ENCODE measurements around the gene XKR7.
A peak's percentile ranks its signal among the peaks of the same experiment; 100 is the strongest.
"Not testable (repeated sequence)": the region's sequence is repeated elsewhere in the genome, so short reads cannot be mapped to it uniquely, and the experiment has no call there.

XKR7 gene

GRCh38 chr20:32017711-32018251 lies 49.8 kb downstream of the XKR7 start:
- DNase-seq: peak in 1 of 14 donors; percentile 75

GRCh38 chr20:32018269-32019155 lies 50.6 kb downstream of the XKR7 start:
- peak in 2 of 14 donors; percentile 17 to 75 for DNase-seq

- no peak for DNase-seq
Measured at GRCh38 chr20:32019156-32019510, 51.2 kb downstream of the XKR7 start.

- DNase-seq: no peak
Measured at GRCh38 chr20:32019563-32020463, 51.9 kb downstream of the XKR7 start.

- no peak for DNase-seq
Measured at GRCh38 chr20:32021091-32021490, 53.1 kb downstream of the XKR7 start.

- DNase-seq: no peak
Measured at GRCh38 chr20:32024683-32025295, 56.8 kb downstream of the XKR7 start.

- DNase-seq: no peak
Measured at GRCh38 chr20:32027643-32028042, 59.7 kb downstream of the XKR7 start.

- peak in 1 of 14 donors; percentile 64 for DNase-seq
Measured at GRCh38 chr20:32028647-32029372, 60.9 kb downstream of the XKR7 start.

- no peak for DNase-seq
Measured at GRCh38 chr20:32029561-32029960, 61.6 kb downstream of the XKR7 start.

- DNase-seq: peak in 11 of 14 donors; percentile 6 to 79 (median 33)
Measured at GRCh38 chr20:32031007-32031958, 63.3 kb downstream of the XKR7 start.

- DNase-seq: no peak
Measured at GRCh38 chr20:32033316-32033715, 65.4 kb downstream of the XKR7 start.

GRCh38 chr20:32033721-32034120 lies 65.8 kb downstream of the XKR7 start:
- not testable (repeated sequence) for DNase-seq

- DNase-seq: peak in 2 of 14 donors; percentile 20 to 26
Measured at GRCh38 chr20:32034581-32035425, 66.9 kb downstream of the XKR7 start.

GRCh38 chr20:32035426-32035779 lies 67.5 kb downstream of the XKR7 start:
- no peak for DNase-seq

- DNase-seq: no peak
Measured at GRCh38 chr20:32036252-32036651, 68.3 kb downstream of the XKR7 start.

GRCh38 chr20:32036716-32037485 lies 69.0 kb downstream of the XKR7 start:
- no peak for DNase-seq

GRCh38 chr20:32037929-32038328 lies 70.0 kb downstream of the XKR7 start:
- no peak for DNase-seq

- DNase-seq: peak in 9 of 14 donors; percentile 17 to 71 (median 39)
Measured at GRCh38 chr20:32040142-32040953, 72.4 kb downstream of the XKR7 start.
